Stimulated activated naive CD8-positive, alpha-beta T cell treated with anti-CD3 and anti-CD28 coated beads, Interleukin-15, Interleukin-2, amounts not matched to agents 100 ng/mL and 50 ng/mL, for 24 hours (primary cell): ENCODE measurements around the gene SLC44A1.

Experiments
- H3K27ac Mint-ChIP-seq: one replicate; pipeline ENCODE4 v1.8.0; 2021; ENCODE audit warnings: mild to moderate bottlenecking, mixed read lengths
- H3K27me3 Mint-ChIP-seq: one replicate; pipeline ENCODE4 v1.8.0; 2021; ENCODE audit warnings: mixed read lengths
- H3K36me3 Mint-ChIP-seq: one replicate; pipeline ENCODE4 v1.8.0; 2021; ENCODE audit warnings: low read depth, mixed read lengths
- H3K4me1 Mint-ChIP-seq: one replicate; pipeline ENCODE4 v1.8.0; 2021; ENCODE audit warnings: low read depth, mixed read lengths
- H3K4me3 Mint-ChIP-seq: one replicate; pipeline ENCODE4 v1.8.0; 2021; ENCODE audit warnings: mild to moderate bottlenecking, mixed read lengths
- H3K9me3 Mint-ChIP-seq: one replicate; pipeline ENCODE4 v1.8.0; 2021; ENCODE audit warnings: mixed read lengths

The SLC44A1 gene

GRCh38 chr9:105295201-105295550, 50.7 kb downstream of the SLC44A1 start:
- Mint-ChIP-seq H3K36me3 (peaks cover 11% of the 10 kb centered on the region), H3K4me3 (no peak overlapping the region), H3K27me3 (no peaks in the 10 kb centered on the region), H3K4me1 (peaks cover 29% of the 10 kb centered on the region), H3K9me3 (no peaks in the 10 kb centered on the region), H3K27ac (no peak overlapping the region)

- H3K4me1 Mint-ChIP-seq, result peaks cover 29% of the 10 kb centered on the region
- no peak overlapping the region for H3K27ac Mint-ChIP-seq
- no peak overlapping the region for H3K4me3 Mint-ChIP-seq
- H3K9me3 Mint-ChIP-seq, result no peaks in the 10 kb centered on the region
- peaks cover 13% of the 10 kb centered on the region for H3K36me3 Mint-ChIP-seq
- no peaks in the 10 kb centered on the region for H3K27me3 Mint-ChIP-seq
Measured at GRCh38 chr9:105295986-105296385, 51.5 kb downstream of the SLC44A1 start.

GRCh38 chr9:105296445-105296844, 52.0 kb downstream of the SLC44A1 start:
- Mint-ChIP-seq H3K9me3 (no peaks in the 10 kb centered on the region), H3K27me3 (no peaks in the 10 kb centered on the region), H3K4me1 (peaks cover 29% of the 10 kb centered on the region), H3K27ac (no peak overlapping the region), H3K36me3 (peaks cover 13% of the 10 kb centered on the region), H3K4me3 (no peak overlapping the region)

GRCh38 chr9:105296877-105297287, 52.4 kb downstream of the SLC44A1 start:
- Mint-ChIP-seq H3K4me3 (no peak overlapping the region), H3K27me3 (no peaks in the 10 kb centered on the region), H3K27ac (no peak overlapping the region), H3K9me3 (no peaks in the 10 kb centered on the region), H3K4me1 (peaks cover 29% of the 10 kb centered on the region), H3K36me3 (peaks cover 15% of the 10 kb centered on the region)

GRCh38 chr9:105297442-105298075, 53.1 kb downstream of the SLC44A1 start:
- Mint-ChIP-seq H3K4me1 (peaks cover 29% of the 10 kb centered on the region), H3K9me3 (no peaks in the 10 kb centered on the region), H3K4me3 (no peak overlapping the region), H3K27ac (no peak overlapping the region), H3K36me3 (peaks cover 17% of the 10 kb centered on the region), H3K27me3 (no peaks in the 10 kb centered on the region)

GRCh38 chr9:105299190-105299854, 54.9 kb downstream of the SLC44A1 start:
- Mint-ChIP-seq H3K36me3 (peaks cover 17% of the 10 kb centered on the region), H3K9me3 (no peaks in the 10 kb centered on the region), H3K27me3 (no peaks in the 10 kb centered on the region), H3K4me3 (no peak overlapping the region), H3K27ac (no peak overlapping the region), H3K4me1 (peaks cover 26% of the 10 kb centered on the region)

- Mint-ChIP-seq H3K4me3 (no peak overlapping the region), H3K9me3 (no peaks in the 10 kb centered on the region), H3K27ac (no peak overlapping the region), H3K4me1 (peaks cover 11% of the 10 kb centered on the region), H3K27me3 (no peaks in the 10 kb centered on the region), H3K36me3 (peaks cover 21% of the 10 kb centered on the region)
Measured at GRCh38 chr9:105302728-105303127, 58.3 kb downstream of the SLC44A1 start.

GRCh38 chr9:105305856-105306255, 61.4 kb downstream of the SLC44A1 start:
- H3K4me3 Mint-ChIP-seq, result no peak overlapping the region
- H3K9me3 Mint-ChIP-seq, result no peaks in the 10 kb centered on the region
- peaks cover 7% of the 10 kb centered on the region for H3K4me1 Mint-ChIP-seq
- no peak overlapping the region for H3K27ac Mint-ChIP-seq
- H3K27me3 Mint-ChIP-seq, result no peaks in the 10 kb centered on the region
- H3K36me3 Mint-ChIP-seq, result peaks cover 8% of the 10 kb centered on the region

- Mint-ChIP-seq H3K4me3 (no peak overlapping the region), H3K4me1 (peaks cover 7% of the 10 kb centered on the region), H3K27ac (no peak overlapping the region), H3K36me3 (peaks cover 8% of the 10 kb centered on the region), H3K27me3 (no peaks in the 10 kb centered on the region), H3K9me3 (no peaks in the 10 kb centered on the region)
Measured at GRCh38 chr9:105306351-105307140, 62.1 kb downstream of the SLC44A1 start.

- no peaks in the 10 kb centered on the region for H3K9me3 Mint-ChIP-seq
- H3K36me3 Mint-ChIP-seq, result peaks cover 4% of the 10 kb centered on the region
- H3K27me3 Mint-ChIP-seq, result no peaks in the 10 kb centered on the region
- peaks cover 7% of the 10 kb centered on the region for H3K4me1 Mint-ChIP-seq
- no peak overlapping the region for H3K4me3 Mint-ChIP-seq
- H3K27ac Mint-ChIP-seq, result no peak overlapping the region
Measured at GRCh38 chr9:105307591-105308130, 63.2 kb downstream of the SLC44A1 start.

- Mint-ChIP-seq H3K36me3 (peaks cover 4% of the 10 kb centered on the region), H3K4me3 (no peak overlapping the region), H3K4me1 (peaks cover 7% of the 10 kb centered on the region), H3K9me3 (no peaks in the 10 kb centered on the region), H3K27me3 (no peaks in the 10 kb centered on the region), H3K27ac (no peak overlapping the region)
Measured at GRCh38 chr9:105308461-105309341, 64.2 kb downstream of the SLC44A1 start.

GRCh38 chr9:105309531-105309931, 65.1 kb downstream of the SLC44A1 start:
- Mint-ChIP-seq H3K4me1 (peaks cover 7% of the 10 kb centered on the region), H3K4me3 (no peak overlapping the region), H3K36me3 (peaks cover 4% of the 10 kb centered on the region), H3K27ac (no peak overlapping the region), H3K9me3 (no peaks in the 10 kb centered on the region), H3K27me3 (no peaks in the 10 kb centered on the region)

- H3K9me3 Mint-ChIP-seq, result no peaks in the 10 kb centered on the region
- no peaks in the 10 kb centered on the region for H3K27me3 Mint-ChIP-seq
- H3K27ac Mint-ChIP-seq, result no peak overlapping the region
- no peak overlapping the region for H3K4me3 Mint-ChIP-seq
- H3K36me3 Mint-ChIP-seq, result peaks cover 4% of the 10 kb centered on the region
- peaks cover 7% of the 10 kb centered on the region for H3K4me1 Mint-ChIP-seq
Measured at GRCh38 chr9:105311306-105311705, 66.9 kb downstream of the SLC44A1 start.

GRCh38 chr9:105313238-105313637, 68.8 kb downstream of the SLC44A1 start:
- Mint-ChIP-seq H3K4me3 (no peak overlapping the region), H3K36me3 (peaks cover 7% of the 10 kb centered on the region), H3K27me3 (no peaks in the 10 kb centered on the region), H3K27ac (no peak overlapping the region), H3K4me1 (peaks cover 7% of the 10 kb centered on the region), H3K9me3 (no peaks in the 10 kb centered on the region)
